H1 (cell line): ENCODE measurements around the gene GRIPAP1.

Source experiments
- CTCF ChIP-seq, 3 experiments: IDR thresholded peaks; 1 replicate in 2 of 3; 2 replicates in 1 of 3; pipeline versions ENCODE4 v1.5.1 to v1.6.1; 2011; ENCODE audit warnings: low read length in 3 of 3, mild to moderate bottlenecking in 3 of 3, inconsistent platforms in 2 of 3, low read depth in 1 of 3, moderate library complexity in 1 of 3; ENCODE audit not compliant: insufficient read depth in 1 of 3; ENCODE audit errors: control extremely low read depth in 1 of 3
- RXRA ChIP-seq: IDR thresholded peaks from 2 replicates; pipeline ENCODE4 v1.6.1; 2011; ENCODE audit warnings: low read depth, mild to moderate bottlenecking, low read length, moderate library complexity; ENCODE audit not compliant: insufficient read depth
- USF2 ChIP-seq: IDR thresholded peaks from 2 replicates; pipeline ENCODE4 v1.6.1; 2011; ENCODE audit warnings: low read length, improper control_type of control experiment

- TF ChIP-seq CTCF (IDR thresholded peaks at IDR 0.05; ENCODE audit: control extremely low read depth in 1 of 3, insufficient read depth in 1 of 3, low read depth in 1 of 3, low read length in 3 of 3) (no peak), RXRA (no peak), USF2 (no peak)
Measured at GRCh38 chrX:48934581-48935300, 67.3 kb downstream of the GRIPAP1 start.
